Karpas-422 (cell line): ENCODE data around the gene BCAM. TPM values are rescaled to one million over a fixed set of nuclear protein-coding genes. Genes with fewer than 3 reads are reported as not detected.

Experiments used
- DNase-seq: peaks from one replicate; pipeline ENCODE4 v3.0.0-alpha.2; 2015
- H2AFZ ChIP-seq: fragments of 200-600 bp; sonication (generic); 2 replicates; pipeline ENCODE4 v1.6.1; 2014; ENCODE audit warnings: antibody characterized with exemption, low read length, mixed read lengths
- H3K27ac ChIP-seq: fragments of 200-600 bp; sonication (generic); 2 replicates; pipeline ENCODE4 v1.5.1; 2014; ENCODE audit warnings: mild to moderate bottlenecking, low read length, moderate library complexity
- H3K27me3 ChIP-seq: fragments of 200-600 bp; sonication (generic); 2 replicates; pipeline ENCODE4 v1.6.1; 2014; ENCODE audit warnings: low read length, mixed read lengths
- H3K36me3 ChIP-seq: fragments of 200-600 bp; sonication (generic); 2 replicates; pipeline ENCODE4 v1.6.1; 2014; ENCODE audit warnings: low read length, mixed read lengths; ENCODE audit not compliant: insufficient read depth
- H3K4me1 ChIP-seq: fragments of 200-600 bp; sonication (generic); 2 replicates; pipeline ENCODE4 v1.6.1; 2014; ENCODE audit warnings: mild to moderate bottlenecking, low read length, mixed read lengths
- H3K4me2 ChIP-seq: fragments of 200-600 bp; sonication (generic); 2 replicates; pipeline ENCODE4 v1.6.1; 2014; ENCODE audit warnings: low read length, low read depth, mild to moderate bottlenecking; ENCODE audit not compliant: poor library complexity, severe bottlenecking
- H3K4me3 ChIP-seq: fragments of 200-600 bp; sonication (generic); 2 replicates; pipeline ENCODE4 v1.5.1; 2014; ENCODE audit warnings: mild to moderate bottlenecking, antibody characterized with exemption, low read length, mixed read lengths
- H3K79me2 ChIP-seq: fragments of 200-600 bp; sonication (generic); 2 replicates; pipeline ENCODE4 v1.6.1; 2014; ENCODE audit warnings: mild to moderate bottlenecking, low read length, mixed read lengths
- H3K9ac ChIP-seq: fragments of 200-600 bp; sonication (generic); 2 replicates; pipeline ENCODE4 v1.6.0; 2014; ENCODE audit warnings: low read length
- H3K9me2 ChIP-seq: fragments of 200-600 bp; sonication (generic), shearing (Covaris generic); replicated peaks from 2 replicates; pipeline ENCODE4 v1.6.0; 2014; ENCODE audit warnings: mild to moderate bottlenecking, low read length, moderate library complexity; ENCODE audit not compliant: insufficient read depth
- H3K9me3 ChIP-seq: fragments of 300-700, 200-600 bp; sonication (generic); 2 replicates; pipeline ENCODE4 v1.6.1; 2014; ENCODE audit warnings: low read length, mixed read lengths
- H4K20me1 ChIP-seq: fragments of 200-600 bp; sonication (generic); 2 replicates; pipeline ENCODE4 v1.6.1; 2014; ENCODE audit warnings: mild to moderate bottlenecking, antibody characterized with exemption, low read length, low read depth; ENCODE audit not compliant: insufficient read depth
- total RNA-seq: library from RNA; depleted of rRNA; stranded (reverse); fragments of >200 nt; shearing (Covaris generic); gene quantifications from 2 replicates; pipeline ENCODE4 v1.2.3, GENCODE V29; 2014; ENCODE audit warnings: low replicate concordance

BCAM gene
- total RNA-seq, 1 experiment from 2014 or later = not detected

DNA sequence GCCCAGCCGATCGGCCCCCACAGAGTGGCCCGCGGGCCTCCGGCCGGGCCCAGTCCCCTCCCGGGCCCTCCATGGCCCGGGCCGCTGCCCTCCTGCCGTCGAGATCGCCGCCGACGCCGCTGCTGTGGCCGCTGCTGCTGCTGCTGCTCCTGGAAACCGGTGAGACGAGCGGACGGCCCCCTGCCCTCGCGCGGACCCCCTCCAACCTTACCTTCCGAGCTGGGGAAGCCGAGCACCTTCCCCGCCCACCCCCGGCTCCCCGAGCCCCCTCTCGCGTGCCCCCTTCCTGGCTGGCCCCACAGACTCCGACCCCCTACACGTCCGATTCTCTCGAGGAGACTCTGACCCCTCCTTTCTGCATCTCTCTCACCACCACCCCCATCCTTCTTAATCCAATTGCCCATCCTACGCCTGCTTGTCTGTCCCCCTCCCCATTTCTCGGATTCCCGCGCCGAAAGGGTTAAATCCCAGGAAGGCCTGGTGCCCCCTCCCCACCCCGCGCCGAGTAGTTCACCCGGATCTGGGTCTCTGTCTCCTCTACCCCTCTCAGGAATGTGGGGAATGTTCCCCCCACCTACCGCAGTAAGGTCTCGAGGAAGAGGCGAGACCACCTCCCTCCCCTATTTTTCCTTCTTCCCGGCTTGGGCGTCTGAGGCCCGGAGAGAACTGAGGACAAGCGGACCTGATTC is 37.7 kb downstream of the BCAM start:
- Histone ChIP-seq H3K4me3 (no peak overlapping the region), H4K20me1 (no peaks in the 10 kb centered on the region), H2AFZ (no peak overlapping the region), H3K4me1 (peaks cover 8% of the 10 kb centered on the region), H3K36me3 (no peaks in the 10 kb centered on the region), H3K27ac (no peak overlapping the region), H3K79me2 (no peaks in the 10 kb centered on the region), H3K9ac (no peak overlapping the region), H3K9me3 (no peaks in the 10 kb centered on the region), H3K27me3 (no peaks in the 10 kb centered on the region), H3K9me2 (no peaks in the 10 kb centered on the region), H3K4me2 (no peak overlapping the region)
- no peak for DNase-seq

DNA sequence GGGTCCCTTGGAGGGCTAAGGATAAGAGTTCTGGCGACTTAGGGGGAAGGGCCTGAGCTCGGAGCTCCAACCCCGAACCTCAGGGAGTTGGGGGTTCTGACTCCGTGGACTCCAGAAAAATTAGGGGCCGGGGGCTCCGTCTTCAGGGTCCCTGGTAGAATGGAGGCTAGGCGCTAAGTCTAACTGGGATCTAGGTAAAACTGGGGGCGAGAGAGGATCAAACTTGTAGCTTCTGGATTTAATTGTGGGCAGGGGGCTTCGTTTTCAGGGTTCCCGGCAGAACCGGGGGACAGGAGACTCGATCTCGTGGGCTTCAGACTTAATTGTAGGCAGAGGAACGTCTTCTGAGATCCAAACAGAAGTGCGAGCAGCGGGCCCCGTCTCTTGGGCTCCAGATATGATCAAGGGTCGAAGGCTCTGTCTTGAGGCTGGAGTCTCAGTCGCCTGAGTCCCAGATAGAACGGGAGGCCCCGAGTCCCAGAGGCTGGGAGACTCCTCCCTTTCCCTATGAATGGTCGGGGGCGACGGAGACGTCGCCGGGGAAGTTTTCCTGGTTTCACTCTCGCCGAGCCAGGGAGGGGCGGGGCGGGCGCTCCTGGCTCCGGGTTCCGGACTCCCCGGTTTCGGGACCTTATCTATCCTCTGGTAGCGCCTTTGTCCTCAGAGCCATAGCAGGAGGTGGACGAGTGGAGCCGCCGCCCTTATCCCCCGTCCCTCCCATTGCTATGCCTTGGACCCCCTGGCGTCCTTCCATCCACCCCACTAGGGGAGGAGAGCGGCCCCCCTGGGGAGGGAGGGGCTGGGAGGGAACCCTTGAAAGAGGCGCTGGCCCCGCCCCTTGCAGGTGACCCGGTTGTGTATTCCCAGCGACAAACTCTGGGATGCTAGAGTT is 38.5 kb downstream of the BCAM start:
- Histone ChIP-seq H3K4me2 (no peak overlapping the region), H3K9me3 (no peaks in the 10 kb centered on the region), H3K27me3 (no peaks in the 10 kb centered on the region), H3K4me1 (peaks cover 10% of the 10 kb centered on the region), H3K27ac (no peak overlapping the region), H2AFZ (no peak overlapping the region), H3K36me3 (no peaks in the 10 kb centered on the region), H3K9me2 (no peaks in the 10 kb centered on the region), H3K4me3 (no peak overlapping the region), H3K9ac (no peak overlapping the region), H3K79me2 (no peaks in the 10 kb centered on the region), H4K20me1 (no peaks in the 10 kb centered on the region)
- no peak for DNase-seq

DNA sequence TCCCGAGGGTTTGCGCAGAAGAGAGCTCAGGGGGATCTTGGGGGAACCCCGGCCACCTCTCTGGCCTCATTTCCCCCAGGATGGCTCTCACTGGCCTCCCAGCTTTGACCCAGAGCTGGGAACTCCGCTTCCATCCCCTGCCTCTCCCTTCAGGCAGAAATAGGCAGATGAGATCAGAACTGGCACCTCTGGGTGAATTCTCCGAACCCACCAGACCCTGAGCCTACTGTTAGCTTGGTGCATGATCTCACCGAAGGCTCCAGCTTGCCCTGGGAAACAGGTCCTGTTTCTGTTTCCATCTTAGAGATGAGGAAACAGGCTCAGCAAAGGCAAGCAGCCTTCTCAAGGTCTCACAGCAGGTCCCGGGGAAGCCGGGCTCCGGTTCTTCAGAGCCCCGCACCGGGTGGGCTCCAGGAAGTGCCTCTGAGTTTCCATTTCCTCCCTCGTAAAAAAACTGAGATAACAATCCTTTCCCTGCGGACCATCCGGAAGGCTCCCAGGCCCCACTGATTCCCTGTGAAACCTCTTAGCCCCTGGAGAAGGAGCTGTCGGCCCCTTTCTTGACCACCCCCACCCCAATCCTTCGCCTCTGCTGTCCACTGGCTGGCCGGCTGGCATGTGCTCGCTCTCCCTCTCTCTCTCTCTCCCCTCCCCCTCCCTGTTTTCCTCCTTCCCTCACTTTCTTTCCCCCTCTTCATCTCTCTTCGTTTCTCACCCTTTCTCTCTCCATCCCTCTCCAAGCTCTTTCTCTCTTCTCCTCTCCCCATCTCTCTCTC is 39.3 kb downstream of the BCAM start:
- Histone ChIP-seq H3K79me2 (no peaks in the 10 kb centered on the region), H2AFZ (no peak overlapping the region), H3K9me2 (no peaks in the 10 kb centered on the region), H3K9ac (no peak overlapping the region), H3K4me1 (peaks cover 10% of the 10 kb centered on the region), H3K9me3 (no peaks in the 10 kb centered on the region), H3K4me3 (no peak overlapping the region), H3K4me2 (no peak overlapping the region), H3K27me3 (no peaks in the 10 kb centered on the region), H3K36me3 (no peaks in the 10 kb centered on the region), H3K27ac (no peak overlapping the region), H4K20me1 (no peaks in the 10 kb centered on the region)
- no peak for DNase-seq

DNA sequence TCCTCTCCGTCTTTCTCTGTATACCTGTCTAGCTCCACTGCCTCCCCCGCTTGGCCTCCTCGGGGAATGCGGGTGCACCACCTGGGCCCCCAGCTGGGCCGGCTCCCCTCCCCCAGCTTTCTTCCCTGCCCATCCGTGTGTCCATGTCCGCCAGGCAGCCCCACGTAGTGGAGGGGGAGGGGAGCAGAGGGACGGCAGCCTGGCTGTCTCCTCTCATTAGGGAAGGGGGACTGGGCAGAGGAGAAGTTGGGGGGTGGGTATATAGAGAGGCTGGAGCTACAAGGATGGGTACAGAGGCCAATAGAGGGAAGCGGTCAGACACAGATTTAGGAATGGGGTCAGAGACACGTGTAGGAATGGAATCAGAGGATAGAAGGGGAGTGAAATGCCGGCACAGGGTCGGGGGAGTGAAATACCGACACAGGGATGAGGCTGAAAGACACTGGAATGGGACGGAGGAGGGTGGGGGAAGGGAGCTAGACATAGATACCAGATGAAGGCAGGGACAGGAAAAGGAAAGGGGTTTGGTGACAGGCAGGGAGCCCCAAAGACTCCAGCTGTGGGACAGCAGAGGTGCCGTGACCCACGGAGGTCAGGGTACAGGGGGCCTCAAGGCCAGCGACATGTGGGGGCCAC is 40.0 kb downstream of the BCAM start:
- Histone ChIP-seq H3K4me3 (no peak overlapping the region), H3K9ac (no peak overlapping the region), H3K4me1 (peaks cover 10% of the 10 kb centered on the region), H2AFZ (no peak overlapping the region), H3K9me2 (no peaks in the 10 kb centered on the region), H3K79me2 (no peaks in the 10 kb centered on the region), H3K27me3 (no peaks in the 10 kb centered on the region), H3K27ac (no peak overlapping the region), H3K36me3 (no peaks in the 10 kb centered on the region), H3K4me2 (no peak overlapping the region), H3K9me3 (no peaks in the 10 kb centered on the region), H4K20me1 (no peaks in the 10 kb centered on the region)
- DNase-seq = no peak

DNA sequence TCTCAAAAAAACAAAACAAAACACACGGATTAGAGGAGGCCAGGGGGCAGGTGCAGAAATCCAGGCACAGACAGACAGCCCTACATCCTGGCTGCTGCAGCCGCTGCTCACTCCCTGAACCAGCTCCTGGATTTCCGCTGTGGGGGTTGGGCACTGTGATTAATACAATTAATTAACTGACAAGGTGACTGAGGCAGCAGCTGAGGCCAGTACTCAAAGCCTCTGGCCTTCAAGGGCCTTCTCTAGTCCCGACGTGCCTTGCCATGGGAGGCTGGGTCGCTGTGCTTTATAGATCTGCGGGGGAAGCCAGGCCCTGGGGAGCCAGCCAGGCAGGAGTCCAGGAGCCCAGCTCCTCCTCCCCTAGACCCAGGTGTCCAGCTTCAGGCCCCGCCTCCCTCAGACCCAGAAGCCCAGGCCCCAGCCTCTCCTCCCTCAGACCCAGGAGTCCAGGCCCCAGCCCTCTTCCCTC is 41.8 kb downstream of the BCAM start:
- H2AFZ ChIP-seq = no peak overlapping the region
- H3K4me1 ChIP-seq = peaks cover 8% of the 10 kb centered on the region
- no peaks in the 10 kb centered on the region for H3K36me3 ChIP-seq
- no peaks in the 10 kb centered on the region for H4K20me1 ChIP-seq
- H3K9ac ChIP-seq = no peak overlapping the region
- H3K9me3 ChIP-seq = no peaks in the 10 kb centered on the region
- no peak for DNase-seq
- no peak overlapping the region for H3K4me3 ChIP-seq
- H3K9me2 ChIP-seq = no peaks in the 10 kb centered on the region
- no peaks in the 10 kb centered on the region for H3K27me3 ChIP-seq
- no peak overlapping the region for H3K4me2 ChIP-seq
- no peaks in the 10 kb centered on the region for H3K79me2 ChIP-seq
- no peak overlapping the region for H3K27ac ChIP-seq

DNA sequence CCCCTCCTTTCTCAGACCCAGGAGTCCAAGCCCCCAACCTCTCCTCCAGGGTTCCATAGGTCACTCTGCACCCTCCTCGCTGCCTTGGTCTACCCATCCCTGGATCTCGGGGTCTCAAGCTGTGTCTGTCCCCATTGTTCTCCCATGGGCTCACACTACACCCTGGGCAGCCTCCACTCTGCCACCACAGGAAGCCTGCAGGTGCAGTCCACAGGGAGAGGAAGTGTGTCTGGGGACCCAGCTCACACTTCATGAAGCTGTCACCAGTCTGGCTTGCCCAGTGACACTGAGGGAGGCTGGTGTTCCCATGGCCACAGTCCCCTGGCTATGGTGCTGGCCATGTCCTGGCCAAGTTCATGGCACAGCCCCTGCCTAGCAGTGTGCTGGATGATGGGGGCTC is 42.5 kb downstream of the BCAM start:
- DNase-seq = peak; percentile 48
- H3K9me2 ChIP-seq = no peaks in the 10 kb centered on the region
- H3K79me2 ChIP-seq = no peaks in the 10 kb centered on the region
- no peak overlapping the region for H3K4me2 ChIP-seq
- H2AFZ ChIP-seq = no peak overlapping the region
- H3K9me3 ChIP-seq = no peaks in the 10 kb centered on the region
- H3K9ac ChIP-seq = no peak overlapping the region
- H3K4me3 ChIP-seq = no peak overlapping the region
- peaks cover 8% of the 10 kb centered on the region for H3K4me1 ChIP-seq
- no peaks in the 10 kb centered on the region for H4K20me1 ChIP-seq
- H3K27me3 ChIP-seq = no peaks in the 10 kb centered on the region
- no peak overlapping the region for H3K27ac ChIP-seq
- no peaks in the 10 kb centered on the region for H3K36me3 ChIP-seq

DNA sequence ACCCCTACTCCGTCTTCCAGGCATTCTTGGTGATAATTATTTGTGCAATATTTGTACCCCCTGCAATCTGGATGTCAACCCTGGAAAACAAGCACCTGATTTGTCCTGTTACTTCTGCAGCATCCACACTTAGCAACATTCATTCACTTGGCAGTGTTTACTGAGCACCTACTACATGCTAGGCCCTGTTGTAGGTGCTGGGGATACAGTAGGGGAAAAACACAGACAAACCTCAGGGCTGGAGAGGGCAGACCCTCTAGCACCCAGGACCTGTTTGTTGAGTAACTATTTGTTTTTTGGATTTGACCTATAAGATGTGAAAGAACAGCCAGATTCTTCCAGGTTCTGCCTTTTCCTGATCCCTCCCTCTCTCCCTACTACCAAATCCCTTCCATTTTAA is 46.7 kb downstream of the BCAM start:
- Histone ChIP-seq H2AFZ (no peak overlapping the region), H3K27ac (no peak overlapping the region), H3K9ac (no peak overlapping the region), H3K79me2 (no peaks in the 10 kb centered on the region), H3K36me3 (no peaks in the 10 kb centered on the region), H3K27me3 (no peaks in the 10 kb centered on the region), H4K20me1 (no peaks in the 10 kb centered on the region), H3K9me2 (no peaks in the 10 kb centered on the region), H3K4me3 (no peak overlapping the region), H3K4me2 (no peak overlapping the region), H3K4me1 (peaks cover 8% of the 10 kb centered on the region), H3K9me3 (no peaks in the 10 kb centered on the region)
- DNase-seq = no peak
